Cerebellar cortex (tissue), 1 donor: ENCODE measurements around the gene PFN4.
"Not testable (repeated sequence)": the region's sequence is repeated elsewhere in the genome, so short reads cannot be mapped to it uniquely, and the experiment has no call there.

Source experiments
- DNase-seq: peaks from one replicate; pipeline ENCODE4 v3.0.0-alpha.2; 2015; ENCODE audit warnings: low spot score

The PFN4 gene

GRCh38 chr2:24111407-24111901 is 11.7 kb downstream of the PFN4 start:
- no peak for DNase-seq

GRCh38 chr2:24110660-24111303 is 12.4 kb downstream of the PFN4 start:
- no peak for DNase-seq

DNA sequence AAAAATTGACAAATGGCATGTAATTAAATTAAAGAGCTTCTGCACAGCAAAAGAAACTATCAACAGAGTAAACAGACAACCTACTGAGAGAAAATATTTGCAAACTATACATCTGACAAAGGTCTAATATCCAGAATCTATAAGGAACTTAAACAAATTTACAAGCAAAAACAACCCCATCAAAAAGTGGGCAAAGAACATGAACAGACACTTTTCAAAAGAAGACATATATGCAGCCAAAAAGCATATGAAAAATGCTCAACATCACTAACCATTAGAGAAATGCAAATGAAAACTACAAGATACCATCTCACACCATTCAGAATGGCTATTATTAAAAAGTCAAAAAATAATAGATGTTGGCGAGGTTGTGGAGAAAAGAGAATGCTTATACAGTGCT is 13.7 kb downstream of the PFN4 start:
- not testable (repeated sequence) for DNase-seq

- DNase-seq = no peak
These were observed 15.8 kb downstream of the PFN4 start for GRCh38 chr2:24107336-24107735.

GRCh38 chr2:24106786-24107185 is 16.3 kb downstream of the PFN4 start:
- no peak for DNase-seq

DNA sequence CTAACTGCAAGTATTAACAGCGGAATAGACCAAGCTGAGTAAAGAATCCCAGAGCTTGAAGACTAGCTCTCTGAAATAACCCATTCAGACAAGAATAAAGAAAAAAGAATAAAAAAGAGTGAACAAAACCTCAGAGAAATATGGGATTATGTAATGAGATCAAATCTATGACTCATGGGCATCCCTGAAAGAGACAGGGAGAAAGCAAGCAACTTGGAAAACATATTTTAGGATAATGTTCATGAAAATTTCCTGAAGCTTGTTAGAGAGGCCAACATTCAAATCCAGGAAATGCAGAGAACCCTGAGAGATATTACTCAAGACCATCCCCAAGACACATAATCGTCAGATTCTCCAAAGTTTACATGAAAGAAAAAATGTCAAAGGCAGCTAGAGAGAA is 17.3 kb downstream of the PFN4 start:
- no peak for DNase-seq

GRCh38 chr2:24104906-24105305 is 18.2 kb downstream of the PFN4 start:
- DNase-seq = no peak

DNA sequence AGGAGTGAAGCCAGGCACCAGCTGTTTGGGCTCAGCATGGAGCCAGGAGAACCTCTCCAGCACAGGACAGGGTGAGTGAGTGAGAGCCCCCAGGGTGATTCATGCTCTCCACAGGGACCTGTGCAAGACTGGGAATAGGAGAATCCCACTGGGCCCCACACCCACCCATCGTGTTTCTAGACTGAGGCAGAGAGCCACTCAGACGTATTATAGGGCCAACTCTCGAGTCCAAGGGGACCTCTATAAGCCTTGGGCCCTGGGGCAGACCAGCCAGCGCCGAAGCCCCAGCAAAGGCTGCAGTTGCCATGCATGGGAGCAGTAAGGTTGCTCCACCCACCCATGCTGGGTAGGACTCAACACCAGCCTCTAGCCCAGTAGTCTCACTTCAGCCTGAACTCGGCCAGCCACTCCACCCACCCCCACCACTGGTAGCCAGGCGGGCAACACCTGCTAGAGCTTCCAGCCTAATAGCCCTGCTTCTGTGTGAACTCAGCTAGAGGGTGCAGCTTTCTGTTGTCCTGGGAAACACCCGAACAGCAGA is 19.0 kb downstream of the PFN4 start:
- DNase-seq = no peak

DNA sequence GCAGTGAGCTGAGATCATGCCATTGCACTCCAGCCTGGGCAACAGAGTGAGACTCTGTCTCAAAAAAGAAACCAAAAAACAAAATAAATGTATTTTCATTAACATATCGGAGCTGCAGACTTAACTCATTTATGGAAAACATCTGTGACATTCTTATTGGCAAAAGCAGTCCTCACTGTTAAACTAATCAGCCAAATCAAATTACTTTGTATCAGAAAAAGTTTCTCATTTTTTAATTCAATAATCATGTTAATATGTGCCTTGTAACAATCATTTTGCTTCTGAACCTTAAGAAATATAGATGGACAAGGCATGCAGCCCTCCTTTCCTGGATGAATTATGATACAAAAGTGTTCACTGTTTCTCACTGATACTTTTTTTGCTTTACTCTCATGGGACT is 20.5 kb downstream of the PFN4 start:
- no peak for DNase-seq

- no peak for DNase-seq
These were observed 21.1 kb downstream of the PFN4 start for GRCh38 chr2:24101992-24102391.

DNA sequence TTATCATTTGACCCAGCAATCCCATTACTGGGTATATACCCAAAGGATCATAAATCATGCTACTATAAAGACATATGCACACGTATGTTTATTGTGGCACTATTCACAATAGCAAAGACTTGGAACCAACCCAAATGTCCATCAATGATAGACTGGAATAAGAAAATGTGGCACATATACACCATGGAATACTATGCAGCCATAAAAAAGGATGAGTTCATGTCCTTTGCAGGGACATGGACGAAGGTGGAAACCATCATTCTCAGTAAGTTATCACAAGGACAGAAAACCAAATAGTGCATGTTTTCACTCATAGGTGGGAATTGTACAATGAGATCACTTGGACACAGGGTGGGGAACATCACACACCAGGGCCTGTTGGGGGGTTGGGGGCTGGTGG is 22.4 kb downstream of the PFN4 start:
- not testable (repeated sequence) for DNase-seq

DNA sequence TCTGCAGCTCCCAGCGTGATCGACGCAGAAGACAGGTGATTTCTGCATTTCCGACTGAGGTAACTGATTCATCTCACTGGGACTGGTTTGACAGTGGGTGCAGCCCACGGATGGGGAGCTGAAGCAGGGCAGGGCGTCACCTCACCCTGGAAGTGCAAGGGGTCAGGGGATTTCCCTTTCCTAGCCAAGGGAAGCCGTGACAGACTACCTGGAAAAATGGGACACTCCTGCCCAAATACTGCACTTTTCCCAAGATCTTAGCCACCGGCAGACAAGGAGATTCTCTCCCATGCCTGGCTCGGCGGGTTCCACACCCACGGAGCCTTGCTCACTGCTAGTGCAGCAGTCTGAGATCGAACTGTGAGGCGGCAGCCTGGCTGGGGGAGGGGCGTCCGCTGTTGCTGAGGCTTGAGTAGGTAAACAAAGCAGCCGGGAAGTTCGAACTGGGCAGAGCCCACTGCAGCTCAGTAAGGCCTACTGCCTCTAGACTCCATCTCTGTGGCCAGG is 27.9 kb downstream of the PFN4 start:
- DNase-seq = not testable (repeated sequence)

DNA sequence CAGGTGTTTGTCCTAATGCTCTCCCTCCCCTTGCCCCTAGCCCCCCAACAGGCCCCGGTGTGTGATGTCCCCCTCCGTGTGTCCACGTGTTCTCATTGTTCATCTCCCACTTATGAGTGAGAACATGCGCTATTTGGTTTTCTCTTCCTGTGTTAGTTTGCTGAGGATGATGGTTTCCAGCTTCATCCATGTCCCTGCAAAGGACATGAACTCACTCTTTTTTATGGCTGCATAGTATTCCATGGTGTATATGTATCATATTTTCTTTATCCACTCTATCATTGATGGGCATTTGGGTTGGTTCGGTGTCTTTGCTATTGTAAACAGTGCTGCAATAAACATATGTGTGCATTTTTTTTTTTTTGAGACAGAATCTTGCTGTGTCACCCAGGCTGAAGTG is 29.9 kb downstream of the PFN4 start:
- not testable (repeated sequence) for DNase-seq

GRCh38 chr2:24088821-24089359 is 34.2 kb downstream of the PFN4 start:
- no peak for DNase-seq

GRCh38 chr2:24087032-24087431 is 36.1 kb downstream of the PFN4 start:
- DNase-seq = no peak

DNA sequence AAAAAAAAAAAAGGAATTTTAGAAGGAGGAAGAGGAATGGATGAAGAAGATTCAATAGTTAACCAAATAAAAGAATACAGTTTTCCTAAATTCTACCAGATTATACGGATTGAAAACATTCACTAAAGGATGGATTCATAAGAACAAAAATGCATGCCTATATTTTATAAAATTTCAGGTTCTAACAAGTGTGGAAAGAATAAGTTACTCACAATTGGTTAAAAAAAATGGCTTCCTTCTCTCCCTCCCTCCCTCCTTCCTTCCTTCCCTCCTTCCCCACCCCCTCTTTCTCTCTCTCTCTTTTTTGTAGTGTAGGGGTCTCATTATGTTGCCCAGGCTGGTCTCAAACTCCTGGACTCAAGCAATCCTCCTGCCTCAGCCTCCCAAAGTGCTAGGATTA is 36.9 kb downstream of the PFN4 start:
- DNase-seq = no peak

DNA sequence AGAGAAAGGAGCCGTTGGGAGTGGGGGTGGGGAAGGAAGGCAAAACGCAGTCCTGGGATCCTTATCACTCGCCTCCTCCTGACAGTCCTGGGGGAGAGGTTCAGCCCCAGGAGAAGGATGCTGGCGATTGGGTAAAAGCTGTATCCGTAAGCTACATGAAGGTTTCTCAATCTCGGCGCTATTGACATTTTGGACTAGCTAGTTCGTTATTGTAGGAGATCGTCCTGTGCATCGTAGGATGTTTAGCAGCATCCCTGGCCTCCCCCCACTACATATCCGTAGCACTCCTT is 38.0 kb downstream of the PFN4 start:
- DNase-seq = no peak

GRCh38 chr2:24084386-24085199 is 38.5 kb downstream of the PFN4 start, which contains the start of gene TP53I3:
Gene TP53I3, minus strand, starts transcription at chr2:24084834. Its CDS starts 508 bp downstream, at chr2:24084326.
- DNase-seq = peak; percentile 77

DNA sequence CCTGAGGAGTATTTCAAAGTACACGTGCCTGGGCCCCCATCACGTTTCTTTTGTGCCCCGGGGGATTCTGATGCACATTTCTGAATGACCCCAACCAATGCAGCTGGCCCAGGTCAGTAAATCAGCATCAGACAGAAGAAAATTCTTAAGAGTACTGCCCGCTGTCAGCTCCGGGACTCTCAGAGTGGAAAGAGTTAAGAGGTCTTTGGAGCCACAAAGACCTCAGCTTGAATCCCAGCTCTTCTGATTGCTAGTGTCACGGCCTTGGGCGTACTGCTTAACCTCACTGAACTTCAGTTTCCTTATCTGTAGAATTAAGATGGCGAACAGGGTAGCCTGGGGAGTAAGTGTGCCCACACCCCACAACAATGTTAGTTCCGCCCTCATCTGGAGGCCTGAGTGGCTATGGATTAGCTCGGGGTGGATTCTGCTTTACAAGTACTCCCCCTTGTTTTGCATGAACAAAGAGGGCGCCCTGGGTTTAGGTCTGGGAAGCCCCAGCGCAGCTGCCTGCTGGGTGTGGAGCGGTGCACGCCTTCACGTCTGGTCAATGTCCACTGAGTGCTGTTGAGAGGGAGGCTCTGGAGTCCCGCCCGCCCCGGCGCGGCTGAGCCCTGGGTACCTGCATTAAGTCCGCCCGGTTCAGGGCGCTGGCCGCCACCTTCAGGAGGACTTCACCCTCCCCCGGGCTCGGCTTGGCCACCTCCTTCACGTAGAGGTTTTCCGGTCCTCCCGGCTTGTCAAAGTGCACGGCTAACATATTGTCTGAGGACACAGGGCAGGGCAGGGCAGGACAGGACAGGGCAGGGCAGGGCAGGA is 39.4 kb downstream of the PFN4 start:
- peak; percentile 74 for DNase-seq

GRCh38 chr2:24082787-24083566 is 40.2 kb downstream of the PFN4 start:
- no peak for DNase-seq

DNA sequence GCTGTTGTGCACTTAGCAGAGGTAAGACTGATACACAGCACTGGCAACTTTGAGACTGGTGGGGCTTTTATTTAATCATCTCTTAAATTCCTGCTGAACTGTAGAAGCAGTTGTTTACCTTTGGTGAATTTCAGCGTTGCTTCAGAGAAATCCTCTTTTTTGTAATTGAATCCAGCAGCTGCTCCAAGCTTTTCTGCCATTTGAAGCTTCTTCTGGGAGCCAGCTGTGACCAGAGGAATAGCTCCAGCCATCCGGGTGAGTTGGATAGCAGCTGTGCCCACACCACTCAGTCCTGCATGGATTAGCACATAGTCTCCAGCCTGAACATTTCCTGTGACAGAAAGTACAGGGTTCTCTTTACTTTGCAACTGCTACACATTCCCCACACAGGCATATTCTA is 42.4 kb downstream of the PFN4 start:
- no peak for DNase-seq
